ENCODE results near the gene CYSRT1.

The CYSRT1 gene

GRCh38 chr9:137190315-137190856, 34.6 kb upstream of the CYSRT1 start:
- no peak for DNase-seq (ENCODE audit: low spot score)

GRCh38 chr9:137191245-137191644, 33.7 kb upstream of the CYSRT1 start:
- DNase-seq (ENCODE audit: low spot score) = no peak

- no peak for DNase-seq (ENCODE audit: low spot score)
Measured at GRCh38 chr9:137191691-137192447, 33.1 kb upstream of the CYSRT1 start.

- DNase-seq (ENCODE audit: low spot score) = no peak
Measured at GRCh38 chr9:137192448-137192780, 32.6 kb upstream of the CYSRT1 start.

- DNase-seq (ENCODE audit: low spot score) = no peak
Measured at GRCh38 chr9:137192859-137193258, 32.1 kb upstream of the CYSRT1 start.

- DNase-seq (ENCODE audit: low spot score) = no peak
Measured at GRCh38 chr9:137193771-137194170, 31.2 kb upstream of the CYSRT1 start.

- no peak for DNase-seq (ENCODE audit: low spot score)
Measured at GRCh38 chr9:137194388-137194787, 30.6 kb upstream of the CYSRT1 start.

GRCh38 chr9:137194909-137195308, 30.1 kb upstream of the CYSRT1 start:
- DNase-seq (ENCODE audit: low spot score) = no peak

GRCh38 chr9:137195525-137196220, 29.3 kb upstream of the CYSRT1 start:
- DNase-seq (ENCODE audit: low spot score) = no peak

- no peak for DNase-seq (ENCODE audit: low spot score)
Measured at GRCh38 chr9:137198051-137198901, 26.7 kb upstream of the CYSRT1 start.

GRCh38 chr9:137198902-137199283, 26.1 kb upstream of the CYSRT1 start:
- no peak for DNase-seq (ENCODE audit: low spot score)

- no peak for DNase-seq (ENCODE audit: low spot score)
Measured at GRCh38 chr9:137199411-137200121, 25.4 kb upstream of the CYSRT1 start.

- DNase-seq (ENCODE audit: low spot score) = peak; percentile 97
Measured at GRCh38 chr9:137200311-137201204, 24.4 kb upstream of the CYSRT1 start, which contains the start of gene TPRN. TSS of gene TPRN (minus strand) at chr9:137200741. CDS start at chr9:137200711, 30 bp downstream.

- DNase-seq (ENCODE audit: low spot score) = no peak
Measured at GRCh38 chr9:137201205-137201868, 23.6 kb upstream of the CYSRT1 start.

- no peak for DNase-seq (ENCODE audit: low spot score)
Measured at GRCh38 chr9:137202966-137203365, 22.0 kb upstream of the CYSRT1 start.

- DNase-seq (ENCODE audit: low spot score) = no peak
Measured at GRCh38 chr9:137204731-137205125, 20.2 kb upstream of the CYSRT1 start.

- peak; percentile 63 for DNase-seq (ENCODE audit: low spot score)
Measured at GRCh38 chr9:137205126-137206069, 19.6 kb upstream of the CYSRT1 start, which contains the start of the genes NDOR1 and TMEM203. TSS of gene NDOR1 (plus strand) at chr9:137205700. CDS start at chr9:137205778, 78 bp downstream. TSS of gene TMEM203 (minus strand) at chr9:137205648. CDS start at chr9:137205414, 234 bp downstream.

- no peak for DNase-seq (ENCODE audit: low spot score)
Measured at GRCh38 chr9:137206602-137207001, 18.4 kb upstream of the CYSRT1 start.

- DNase-seq (ENCODE audit: low spot score) = no peak
Measured at GRCh38 chr9:137211532-137211931, 13.4 kb upstream of the CYSRT1 start.
